Measurements from ENCODE around the gene AKT3.

AKT3 gene

GRCh38 chr1:243508943-243509342, 341.1 kb downstream of the AKT3 start:
- DNase-seq (ENCODE audit: low read depth in 2 of 2), result no peak

GRCh38 chr1:243508303-243508713, 341.7 kb downstream of the AKT3 start:
- DNase-seq (ENCODE audit: low read depth in 2 of 2), result no peak

- no peak for DNase-seq (ENCODE audit: low read depth in 2 of 2)
Measured at GRCh38 chr1:243507672-243508302, 342.3 kb downstream of the AKT3 start.

GRCh38 chr1:243507001-243507671, 342.9 kb downstream of the AKT3 start:
- no peak for DNase-seq (ENCODE audit: low read depth in 2 of 2)

- DNase-seq (ENCODE audit: low read depth in 2 of 2), result no peak
Measured at GRCh38 chr1:243505986-243506689, 343.9 kb downstream of the AKT3 start.

GRCh38 chr1:243503155-243503554, 346.9 kb downstream of the AKT3 start:
- DNase-seq (ENCODE audit: low read depth in 2 of 2), result no peak

GRCh38 chr1:243501002-243501401, 349.0 kb downstream of the AKT3 start:
- DNase-seq (ENCODE audit: low read depth in 2 of 2), result no peak

- no peak for DNase-seq (ENCODE audit: low read depth in 2 of 2)
Measured at GRCh38 chr1:243500512-243500911, 349.5 kb downstream of the AKT3 start.

GRCh38 chr1:243499711-243500110, 350.3 kb downstream of the AKT3 start:
- no peak for DNase-seq (ENCODE audit: low read depth in 2 of 2)

- no peak for DNase-seq (ENCODE audit: low read depth in 2 of 2)
Measured at GRCh38 chr1:243499248-243499647, 350.8 kb downstream of the AKT3 start.

GRCh38 chr1:243497939-243498681, 351.9 kb downstream of the AKT3 start:
- DNase-seq (ENCODE audit: low read depth in 2 of 2), result no peak

GRCh38 chr1:243496806-243497205, 353.2 kb downstream of the AKT3 start:
- DNase-seq (ENCODE audit: low read depth in 2 of 2), result no peak

GRCh38 chr1:243496187-243496646, 353.8 kb downstream of the AKT3 start:
- no peak for DNase-seq (ENCODE audit: low read depth in 2 of 2)

- no peak for DNase-seq (ENCODE audit: low read depth in 2 of 2)
Measured at GRCh38 chr1:243495442-243496186, 354.4 kb downstream of the AKT3 start.

- DNase-seq (ENCODE audit: low read depth in 2 of 2), result no peak
Measured at GRCh38 chr1:243494741-243495431, 355.2 kb downstream of the AKT3 start.

- DNase-seq (ENCODE audit: low read depth in 2 of 2), result no peak
Measured at GRCh38 chr1:243493156-243494129, 356.6 kb downstream of the AKT3 start.

GRCh38 chr1:243490748-243491686, 359.0 kb downstream of the AKT3 start:
- DNase-seq (ENCODE audit: low read depth in 2 of 2), result no peak
